B cell (primary cell): ENCODE data around the gene CDK11A.

ENCODE experiments used
- CTCF ChIP-seq: fragments of 200-600 bp; IDR thresholded peaks from one replicate; pipeline ENCODE4 v1.8.0; 2022; ENCODE audit warnings: antibody characterized with exemption, mild to moderate bottlenecking
- EZH2 ChIP-seq: IDR thresholded peaks from 2 replicates; pipeline ENCODE4 v1.6.1; 2012; ENCODE audit warnings: borderline replicate concordance, low read depth, mild to moderate bottlenecking, moderate library complexity, low read length; ENCODE audit not compliant: insufficient read depth, poor library complexity, severe bottlenecking

DNA sequence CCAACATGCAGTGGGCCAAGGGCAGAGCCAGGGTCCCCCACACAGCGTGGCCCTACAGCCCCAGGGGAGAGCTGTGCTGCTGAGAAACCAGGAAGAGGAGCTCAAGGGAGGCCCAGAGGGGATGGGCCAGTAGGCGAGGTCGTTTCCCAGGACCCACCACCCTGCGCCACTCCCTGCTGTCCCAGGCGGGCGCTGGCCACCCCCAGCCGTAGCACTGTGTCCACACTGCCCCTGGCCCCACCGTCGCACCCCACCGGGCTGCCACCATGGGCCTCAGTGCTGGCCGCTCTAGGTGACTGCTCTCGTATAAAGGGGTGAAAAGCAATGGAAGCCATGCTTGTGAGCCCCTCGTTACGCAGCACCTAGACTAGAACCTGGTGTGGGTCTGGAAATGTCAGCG, 31.7 kb upstream of the CDK11A start:
- TF ChIP-seq CTCF = no peak
- TF ChIP-seq EZH2 = no peak
